Bronchial epithelial cell (primary cell): Measurements from ENCODE around the gene SDHC. TPM values are rescaled to one million over a fixed set of nuclear protein-coding genes. Genes with fewer than 3 reads are reported as not detected.

ENCODE experiments used
- DNase-seq: peaks from one replicate; pipeline ENCODE4 v3.0.0-alpha.2; 2010; ENCODE audit warnings: low read depth
- FAIRE-seq: peaks from 2 replicates; lab custom pipeline; 2011; peaks lifted over from hg19 to GRCh38; lab: Jason Lieb, UNC
- H3K27me3 ChIP-seq: 2 replicates; pipeline ENCODE4 v1.5.1; 2011; ENCODE audit warnings: low read length; ENCODE audit not compliant: control insufficient read depth, insufficient read depth
- H3K36me3 ChIP-seq: 2 replicates; pipeline ENCODE4 v1.5.1; 2011; ENCODE audit warnings: low read length; ENCODE audit not compliant: control insufficient read depth, insufficient read depth
- H3K4me3 ChIP-seq: 2 replicates; pipeline ENCODE4 v1.5.1; 2011; ENCODE audit warnings: mild to moderate bottlenecking, low read depth, low read length, control low read depth
- CTCF ChIP-seq: IDR thresholded peaks from 2 replicates; pipeline ENCODE4 v1.5.1; 2011; ENCODE audit warnings: mild to moderate bottlenecking, moderate library complexity, low read length, control low read depth, inconsistent platforms; ENCODE audit not compliant: insufficient read depth, severe bottlenecking
- total RNA-seq: library from RNA; depleted of rRNA; stranded (reverse); fragments of >200 nt; gene quantifications from 2 replicates; pipeline ENCODE4 v1.2.1, GENCODE V29; 2014

The SDHC gene
- total RNA-seq = 14.8 and 15.0 TPM in 2 replicates

GRCh38 chr1:161314201-161314981 lies at the start of gene SDHC:
Gene SDHC, plus strand, starts transcription at chr1:161314381. Its CDS starts 25 bp downstream, at chr1:161314406.
- FAIRE-seq = no peak
- Histone ChIP-seq H3K27me3 (no peaks in the 10 kb centered on the region), H3K36me3 (peaks cover 1% of the 10 kb centered on the region), H3K4me3 (peak within 1 kb of the TSS; percentile 86)
- peak; percentile 71 for TF ChIP-seq CTCF
- DNase-seq = peak; percentile 70

- no peak for TF ChIP-seq CTCF
- DNase-seq (no peak), FAIRE-seq (no peak)
- H3K36me3 ChIP-seq = no peaks in the 10 kb centered on the region
- no peaks in the 10 kb centered on the region for H3K27me3 ChIP-seq
- H3K4me3 ChIP-seq = no peak overlapping the region
These were observed 48.9 kb upstream of the SDHC start for GRCh38 chr1:161265305-161265704.

- Histone ChIP-seq H3K27me3 (no peaks in the 10 kb centered on the region), H3K4me3 (no peak overlapping the region), H3K36me3 (no peaks in the 10 kb centered on the region)
- FAIRE-seq (no peak), DNase-seq (peak; percentile 42)
- TF ChIP-seq CTCF = no peak
These were observed 48.0 kb upstream of the SDHC start for GRCh38 chr1:161266202-161266601.

- FAIRE-seq (no peak), DNase-seq (no peak)
- TF ChIP-seq CTCF = no peak
- H3K4me3 ChIP-seq = no peak overlapping the region
- no peaks in the 10 kb centered on the region for H3K27me3 ChIP-seq
- H3K36me3 ChIP-seq = no peaks in the 10 kb centered on the region
These were observed 47.3 kb upstream of the SDHC start for GRCh38 chr1:161266836-161267235.

GRCh38 chr1:161267321-161267720 lies 46.9 kb upstream of the SDHC start:
- no peaks in the 10 kb centered on the region for H3K27me3 ChIP-seq
- TF ChIP-seq CTCF = no peak
- DNase-seq (no peak), FAIRE-seq (no peak)
- H3K4me3 ChIP-seq = no peak overlapping the region
- no peaks in the 10 kb centered on the region for H3K36me3 ChIP-seq
